GM19099 (cell line): Measurements from ENCODE around the gene CRABP1.

Experiments used
- POLR2A ChIP-seq: IDR thresholded peaks from 3 replicates; pipeline ENCODE4 v1.6.1; 2011; ENCODE audit warnings: low read depth; ENCODE audit not compliant: insufficient read length; ENCODE audit errors: extremely low read depth

The CRABP1 gene

DNA sequence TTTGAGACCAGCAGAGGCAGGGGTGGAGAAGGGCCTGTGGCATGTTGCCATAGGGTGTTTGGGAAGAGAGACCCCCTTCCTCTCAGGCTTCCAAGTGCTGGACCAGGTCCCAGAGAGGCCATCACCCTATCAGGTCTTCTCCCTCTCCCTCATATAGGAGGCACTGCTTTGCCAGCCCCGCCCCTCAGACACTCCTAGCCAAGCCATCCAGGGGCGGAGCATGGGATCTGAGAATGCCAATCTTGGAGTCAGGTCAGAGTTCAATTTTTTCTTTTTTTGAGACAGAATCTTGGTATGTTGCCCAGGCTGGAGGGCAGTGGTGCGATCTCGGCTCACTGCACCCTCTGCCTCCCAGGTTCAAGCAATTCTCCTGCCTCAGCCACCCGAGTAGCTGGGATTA lies 32.7 kb downstream of the CRABP1 start:
- no peak for TF ChIP-seq POLR2A

DNA sequence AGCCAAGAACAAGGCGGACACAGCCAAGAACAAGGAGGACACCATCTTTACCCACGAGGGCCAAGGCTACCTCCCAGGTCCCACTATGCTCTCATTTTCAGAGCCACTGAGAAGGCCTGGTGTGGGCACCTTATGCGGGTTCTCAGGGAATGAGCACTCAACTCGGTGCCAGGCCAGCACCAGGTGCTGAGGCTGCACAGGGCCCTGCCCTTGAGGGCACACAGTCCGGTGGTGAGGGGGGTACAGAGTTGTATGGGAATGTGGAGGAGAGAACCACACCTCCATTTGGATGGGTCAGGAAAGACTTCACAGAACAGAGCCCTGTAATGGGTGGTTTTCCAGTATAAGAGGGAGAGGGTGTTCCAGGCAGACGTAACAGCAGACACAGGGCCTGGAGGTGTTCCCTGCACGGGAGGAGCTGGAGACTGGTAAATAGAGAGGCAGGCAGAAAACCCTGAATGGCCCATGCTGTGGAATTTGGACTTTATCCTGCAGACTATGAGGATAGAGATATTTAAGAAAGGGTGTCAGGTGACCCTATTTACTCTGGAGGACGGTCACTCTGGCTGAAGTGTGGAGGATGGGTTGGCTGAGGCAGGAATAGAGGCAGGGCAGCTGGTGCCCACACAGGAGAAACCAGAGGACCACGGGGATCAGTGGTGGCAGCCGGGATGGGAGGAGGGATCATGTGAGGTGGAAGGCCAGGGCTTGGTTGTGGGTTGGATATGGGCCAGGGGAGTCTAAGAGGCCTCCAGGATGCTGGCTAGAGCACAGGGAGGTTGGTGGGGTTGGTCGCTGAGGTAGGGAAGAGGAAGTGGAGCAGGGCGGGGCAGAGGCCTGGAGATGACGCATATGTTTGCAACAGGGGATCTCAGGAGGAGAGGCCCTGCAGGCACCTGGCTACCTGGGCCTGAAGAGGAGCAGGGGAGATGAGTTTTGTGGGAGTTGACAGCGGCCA lies 34.6 kb downstream of the CRABP1 start:
- TF ChIP-seq POLR2A, result no peak

DNA sequence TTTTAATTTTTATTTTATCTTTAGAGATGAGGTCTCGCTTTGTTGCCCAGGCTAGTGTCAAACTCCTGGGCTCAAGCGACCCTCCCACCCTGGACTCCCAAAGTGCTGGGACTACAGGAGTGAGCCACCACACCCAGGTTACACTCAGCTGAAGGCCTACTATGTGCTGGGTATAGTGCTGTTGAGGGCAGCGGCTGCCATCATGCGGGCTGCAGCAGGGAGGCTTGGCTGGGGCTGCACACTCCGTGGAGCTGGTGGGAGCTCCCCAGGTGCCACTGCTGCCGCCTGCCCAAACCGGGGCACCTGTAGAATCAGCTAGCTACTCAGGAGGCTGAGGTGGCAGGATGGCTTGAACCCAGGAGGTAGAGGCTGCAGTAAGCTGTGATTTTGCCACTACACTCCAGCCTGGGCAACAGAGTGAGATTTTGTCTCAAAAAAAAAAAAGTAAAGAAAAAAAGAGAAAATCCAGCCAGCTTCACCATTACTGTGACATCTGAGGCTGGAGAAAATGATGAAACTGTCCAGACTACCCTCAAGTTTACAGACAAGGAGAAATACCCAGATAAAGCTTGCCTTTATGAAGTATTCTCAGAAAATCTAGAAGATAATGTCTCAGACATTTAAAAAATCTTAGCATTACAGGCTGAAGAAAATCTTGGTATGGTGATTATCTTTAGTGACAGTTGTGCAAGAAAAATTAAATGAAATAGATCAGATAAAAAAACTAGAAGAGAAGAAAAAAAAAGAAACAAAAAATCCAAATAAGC lies 42.1 kb downstream of the CRABP1 start:
- no peak for TF ChIP-seq POLR2A

DNA sequence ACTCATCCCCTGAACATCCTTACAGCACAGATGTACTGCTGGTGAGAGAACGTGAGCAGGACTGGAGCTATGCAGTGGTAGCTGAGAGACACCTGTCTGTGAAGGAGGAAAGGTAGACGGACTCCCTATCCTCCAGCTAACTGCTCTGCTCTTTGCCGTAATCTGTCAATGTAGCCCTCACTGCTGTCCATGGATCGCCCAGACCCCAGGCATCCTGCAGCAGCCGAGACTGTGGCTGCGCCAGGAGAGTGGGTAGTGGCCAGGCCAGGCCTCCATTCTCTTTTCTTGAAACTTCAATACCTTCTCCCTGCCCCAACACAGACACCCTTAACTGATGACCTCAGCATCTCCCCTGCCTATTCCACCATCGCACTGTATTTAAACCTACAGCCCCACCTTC lies 44.5 kb downstream of the CRABP1 start:
- TF ChIP-seq POLR2A, result no peak

DNA sequence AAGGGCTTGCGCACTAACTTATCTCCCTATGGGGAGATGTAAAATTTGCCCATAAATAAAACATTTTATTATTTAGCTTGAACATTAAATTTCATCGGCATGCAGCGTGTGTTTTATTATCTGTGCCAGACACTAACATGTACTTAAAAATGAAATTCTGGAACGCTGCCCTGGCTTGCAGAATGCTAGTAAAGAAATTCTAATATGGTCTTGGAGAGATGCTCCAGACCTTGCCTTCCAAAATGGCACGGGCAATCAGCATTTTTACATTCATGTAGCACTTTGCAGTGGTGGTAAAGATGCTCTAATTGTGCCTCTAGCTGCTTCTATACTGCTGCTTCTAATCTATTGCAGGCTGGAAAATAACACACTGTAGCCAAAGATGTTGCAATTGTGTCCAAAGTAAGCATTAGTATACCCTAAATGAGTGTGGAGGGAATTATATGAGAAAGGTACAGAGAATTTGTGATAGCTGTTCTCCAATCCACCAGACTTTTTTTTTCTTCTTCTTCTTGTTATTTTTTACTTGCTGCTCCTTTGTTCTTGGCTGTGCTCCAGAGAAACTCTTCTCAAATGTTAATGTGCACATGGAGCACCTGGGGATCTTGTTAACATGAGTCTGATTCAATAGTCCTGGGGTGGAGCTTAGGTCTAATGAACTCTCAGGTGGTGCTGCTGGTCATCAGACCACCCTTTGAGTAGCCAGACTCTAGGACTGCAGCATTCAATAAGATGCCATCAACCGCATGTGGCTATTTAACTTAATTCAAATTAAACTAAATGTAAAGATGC lies 47.3 kb downstream of the CRABP1 start:
- TF ChIP-seq POLR2A, result no peak

DNA sequence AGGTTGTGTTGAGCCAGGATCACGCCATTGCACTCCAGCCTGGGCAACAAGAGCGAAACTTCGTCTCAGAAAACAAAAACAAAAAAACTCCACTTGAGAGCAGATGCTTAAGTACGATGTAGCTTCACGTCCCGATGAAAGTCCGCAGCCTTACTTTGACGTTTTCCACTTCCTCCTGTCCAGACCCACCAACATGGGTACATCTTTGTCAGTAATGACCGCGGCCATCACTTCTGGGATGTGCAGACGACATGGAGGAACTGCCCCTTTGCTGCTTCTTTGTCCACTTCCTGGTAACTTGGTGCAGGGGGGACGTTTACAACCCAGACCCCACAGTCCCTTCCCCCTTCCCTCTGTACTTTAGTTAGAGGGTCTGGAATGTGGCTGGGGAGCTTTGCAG lies 48.7 kb downstream of the CRABP1 start:
- TF ChIP-seq POLR2A, result no peak

DNA sequence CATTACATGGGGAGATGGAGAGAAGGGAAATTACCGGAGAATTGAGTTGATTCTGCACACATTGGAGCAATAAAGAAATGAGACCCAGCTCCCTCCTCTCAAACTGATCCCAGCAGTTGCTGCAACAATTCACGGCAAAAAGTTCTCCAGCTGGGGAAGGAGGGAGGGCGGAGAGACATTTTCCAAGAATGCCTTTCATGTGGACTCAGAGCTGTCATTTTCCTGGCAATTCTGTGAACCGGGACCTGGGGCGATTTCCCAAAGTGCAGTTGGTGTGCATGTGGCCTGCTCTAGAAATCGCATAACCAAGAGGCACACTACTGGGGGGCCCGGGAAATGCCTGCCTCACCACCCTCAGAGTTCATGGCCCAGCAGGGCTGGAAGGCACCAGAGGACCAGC lies 49.2 kb downstream of the CRABP1 start:
- TF ChIP-seq POLR2A, result no peak

DNA sequence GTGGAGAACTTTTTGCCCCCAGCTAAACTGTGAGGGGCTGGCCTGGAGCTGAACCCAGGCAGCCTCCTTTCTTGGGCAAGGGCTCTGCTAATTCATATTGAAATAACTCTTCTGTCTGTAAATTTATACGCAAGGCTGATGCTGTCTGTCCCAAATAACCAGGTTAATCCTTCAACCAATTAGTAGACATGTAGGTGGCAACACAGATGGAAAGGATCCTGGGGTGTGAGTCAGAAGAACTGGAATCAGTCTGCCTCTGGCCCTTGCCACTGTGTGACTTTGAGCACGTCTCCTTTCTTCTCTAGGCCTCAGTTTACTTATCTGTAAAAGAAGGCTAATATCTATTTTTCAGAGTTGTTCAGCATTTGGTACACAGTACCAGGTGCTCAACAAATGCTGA lies 49.6 kb downstream of the CRABP1 start:
- TF ChIP-seq POLR2A, result no peak

DNA sequence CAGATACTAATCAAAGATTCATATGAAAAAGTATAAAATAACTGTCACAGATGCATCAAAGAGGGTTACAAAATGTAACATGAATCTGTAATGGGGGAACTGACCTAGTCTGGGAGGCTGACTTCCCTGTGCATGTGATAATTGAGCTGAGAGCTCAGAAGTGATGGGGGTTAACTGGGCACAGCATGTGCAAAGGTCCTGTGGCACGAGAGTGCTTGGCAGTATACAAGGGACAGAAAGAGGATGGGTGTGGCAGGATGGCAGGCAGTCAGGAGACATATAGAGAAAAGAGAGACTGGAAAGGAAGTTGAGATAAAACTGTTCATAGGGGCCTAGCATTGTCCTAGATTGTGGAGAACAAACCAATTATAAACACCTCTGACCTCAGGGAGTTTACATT lies 50.1 kb downstream of the CRABP1 start:
- TF ChIP-seq POLR2A, result no peak

DNA sequence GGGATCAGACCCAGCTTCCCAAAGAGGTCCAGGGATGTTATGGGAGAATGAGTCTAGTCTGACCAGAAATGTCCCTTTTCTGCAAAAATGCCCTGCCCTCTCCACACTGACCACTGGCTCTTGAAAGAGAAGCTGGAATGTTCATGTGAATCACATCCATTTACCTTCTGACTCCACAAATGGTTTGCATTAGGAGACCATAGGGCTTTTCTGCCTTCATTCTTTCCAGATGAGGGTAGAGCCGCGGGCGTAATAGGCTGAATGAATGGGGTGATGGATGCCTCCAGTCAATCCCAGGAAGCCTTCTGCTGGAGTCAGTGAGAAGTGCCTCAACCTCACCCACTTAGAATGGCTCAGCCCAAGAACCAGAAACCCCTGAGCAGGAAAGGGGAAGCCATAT lies 50.7 kb downstream of the CRABP1 start:
- no peak for TF ChIP-seq POLR2A

DNA sequence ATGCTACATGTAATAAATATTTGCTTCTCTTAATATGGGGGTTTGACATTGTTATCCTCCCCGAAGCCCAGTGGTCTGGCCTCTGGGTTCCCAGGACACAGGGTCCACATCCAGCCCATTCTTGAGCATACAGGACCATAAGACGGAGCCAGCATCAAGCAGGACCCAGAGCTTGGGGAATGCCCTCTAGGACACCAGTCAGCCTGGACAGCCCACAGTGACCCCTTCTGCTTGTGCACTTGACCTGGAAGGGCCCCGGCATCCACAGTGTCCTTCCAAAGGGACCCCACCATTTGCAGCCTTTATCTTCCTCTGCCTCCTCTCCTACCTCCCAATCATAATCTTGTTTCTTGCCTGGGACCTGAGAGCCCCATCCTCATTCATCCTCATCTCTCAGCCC lies 51.6 kb downstream of the CRABP1 start:
- no peak for TF ChIP-seq POLR2A

DNA sequence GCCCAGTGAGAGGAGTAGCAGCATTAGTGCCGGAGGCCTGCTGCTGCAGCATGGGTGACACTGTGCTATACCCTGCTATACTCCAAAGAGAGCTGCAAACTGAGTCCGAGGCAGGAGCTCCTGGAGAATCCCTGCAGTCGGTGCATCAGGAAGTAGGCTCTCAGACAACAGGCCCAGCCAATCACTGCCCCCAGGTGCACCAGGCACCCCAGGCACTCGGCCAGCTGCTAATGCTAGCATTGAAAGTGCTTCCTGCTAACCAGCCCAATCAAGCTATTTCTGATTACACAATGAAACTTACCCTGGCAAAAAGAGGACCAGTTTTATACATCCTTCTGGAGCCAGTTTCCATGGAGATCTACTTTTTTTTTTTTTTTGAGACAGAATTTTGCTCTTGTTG lies 52.3 kb downstream of the CRABP1 start:
- no peak for TF ChIP-seq POLR2A

DNA sequence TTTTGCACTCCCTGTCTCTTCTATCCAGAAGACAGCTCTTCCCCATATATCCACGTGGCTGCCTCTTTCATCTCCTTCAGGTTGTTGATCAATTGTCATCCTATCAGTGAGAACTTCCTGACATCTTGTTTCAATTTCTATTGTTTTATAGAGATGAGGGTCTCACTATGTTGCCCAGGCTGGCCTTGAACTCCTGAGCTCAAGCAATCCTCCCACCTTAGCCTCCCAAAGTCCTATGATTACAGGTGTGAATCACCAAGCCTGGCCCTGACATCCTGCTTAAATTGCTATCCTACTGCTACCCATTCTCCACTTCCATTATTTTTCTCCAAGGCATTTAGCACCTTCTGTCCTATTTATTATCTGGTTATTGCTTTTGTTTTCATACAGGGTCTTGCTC lies 53.0 kb downstream of the CRABP1 start:
- no peak for TF ChIP-seq POLR2A

DNA sequence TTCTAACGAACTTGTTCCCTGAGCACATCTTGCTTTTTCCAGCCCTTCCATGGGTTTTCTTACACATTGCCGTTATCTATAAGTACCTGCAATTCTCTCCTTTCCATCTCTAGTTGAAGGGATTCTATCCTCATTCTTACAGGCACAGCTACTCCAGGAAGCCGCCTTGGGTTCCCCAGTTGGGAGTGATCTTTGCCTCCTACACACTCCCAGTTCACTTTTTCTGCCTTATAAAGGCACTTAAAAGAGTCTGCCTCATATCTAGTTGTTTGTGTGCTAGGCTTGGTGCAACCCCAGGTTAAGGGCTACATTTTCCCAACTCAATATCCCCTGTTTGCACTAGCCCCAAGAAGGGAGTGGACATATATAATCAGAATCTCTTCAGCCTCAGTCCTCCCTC lies 53.9 kb downstream of the CRABP1 start:
- TF ChIP-seq POLR2A, result no peak

DNA sequence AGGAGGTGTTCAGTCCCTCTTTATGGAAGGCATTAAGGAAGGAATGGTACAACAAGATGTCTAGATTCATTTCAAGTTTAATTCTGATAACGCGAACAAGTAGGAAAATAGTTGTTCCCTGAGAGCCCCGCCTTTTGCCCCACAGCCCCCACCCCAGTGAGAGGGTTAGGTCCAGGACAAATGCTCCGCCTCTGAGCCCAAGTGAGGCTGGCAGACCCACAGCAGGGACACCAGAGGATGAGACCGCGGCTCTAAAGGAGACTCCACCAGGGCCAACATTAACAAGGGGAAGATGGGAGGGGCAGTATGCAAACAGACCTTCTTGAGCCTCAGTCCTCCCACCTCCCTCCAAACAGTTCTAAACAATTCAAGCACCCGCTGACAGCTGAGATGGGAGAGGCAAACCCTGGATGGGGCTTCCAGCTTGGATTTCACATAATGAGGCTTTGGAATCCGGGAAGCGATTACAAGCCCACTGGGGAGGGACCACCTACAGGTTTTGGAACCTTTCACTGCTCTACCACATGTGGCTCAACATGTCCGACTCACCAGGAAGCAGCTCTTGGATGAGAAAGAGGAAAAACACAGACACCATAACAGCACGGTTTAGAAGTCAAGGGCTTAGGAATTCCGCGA lies 54.9 kb downstream of the CRABP1 start:
- no peak for TF ChIP-seq POLR2A
